HG02678 (cell line): ENCODE measurements around the gene NXPH2.

Source experiments
- ATAC-seq: cut with Tn5 transposase; IDR thresholded peaks from one replicate; pipeline ENCODE4 v1.9.1; 2021; ENCODE audit warnings: mild to moderate bottlenecking, moderate library complexity; ENCODE audit not compliant: unreplicated experiment

The NXPH2 gene

GRCh38 chr2:138779781-138780445 lies at the start of gene NXPH2:
Gene NXPH2, minus strand, starts transcription at chr2:138780390. Its CDS starts 149 bp downstream, at chr2:138780241.
- no peak for ATAC-seq

- ATAC-seq: peak; percentile 59
Measured at GRCh38 chr2:138829326-138829919, 49.2 kb upstream of the NXPH2 start.

GRCh38 chr2:138827426-138828054 lies 47.4 kb upstream of the NXPH2 start:
- ATAC-seq: peak; percentile 70

- ATAC-seq: no peak
Measured at GRCh38 chr2:138823666-138824065, 43.5 kb upstream of the NXPH2 start.

GRCh38 chr2:138819964-138820363 lies 39.8 kb upstream of the NXPH2 start:
- no peak for ATAC-seq

- ATAC-seq: no peak
Measured at GRCh38 chr2:138818556-138818955, 38.4 kb upstream of the NXPH2 start.

GRCh38 chr2:138814123-138814898 lies 34.1 kb upstream of the NXPH2 start:
- ATAC-seq: no peak

- no peak for ATAC-seq
Measured at GRCh38 chr2:138811431-138811830, 31.2 kb upstream of the NXPH2 start.

- no peak for ATAC-seq
Measured at GRCh38 chr2:138794724-138795123, 14.5 kb upstream of the NXPH2 start.

- no peak for ATAC-seq
Measured at GRCh38 chr2:138787053-138787666, 7.0 kb upstream of the NXPH2 start.

- no peak for ATAC-seq
Measured at GRCh38 chr2:138782383-138782782, 2.2 kb upstream of the NXPH2 start.

GRCh38 chr2:138780908-138781307 lies 718 bp upstream of the NXPH2 start:
- ATAC-seq: no peak

GRCh38 chr2:138780446-138780880 lies 273 bp upstream of the NXPH2 start:
- no peak for ATAC-seq

GRCh38 chr2:138779406-138779780 lies 797 bp downstream of the NXPH2 start:
- no peak for ATAC-seq

GRCh38 chr2:138777996-138778395 lies 2.2 kb downstream of the NXPH2 start:
- ATAC-seq: no peak

GRCh38 chr2:138775736-138776135 lies 4.5 kb downstream of the NXPH2 start:
- no peak for ATAC-seq

GRCh38 chr2:138771534-138771933 lies 8.7 kb downstream of the NXPH2 start:
- no peak for ATAC-seq

- no peak for ATAC-seq
Measured at GRCh38 chr2:138767101-138767500, 13.1 kb downstream of the NXPH2 start.

- no peak for ATAC-seq
Measured at GRCh38 chr2:138766464-138766863, 13.7 kb downstream of the NXPH2 start.

GRCh38 chr2:138763971-138764370 lies 16.2 kb downstream of the NXPH2 start:
- ATAC-seq: no peak

GRCh38 chr2:138762533-138762932 lies 17.7 kb downstream of the NXPH2 start:
- no peak for ATAC-seq
